22Rv1 (cell line): ENCODE data around the gene ZBTB21.

Source experiments
- ZFX ChIP-seq: fragments of 450-650 bp; IDR thresholded peaks from 2 replicates; pipeline ENCODE4 v1.6.1; 2017; ENCODE audit warnings: antibody characterized with exemption, borderline replicate concordance
- TF ChIP-seq, protein P1 (sequence below): fragments of 450-650 bp; IDR thresholded peaks from 2 replicates; pipeline ENCODE4 v1.5.1; 2017; ENCODE audit warnings: mild to moderate bottlenecking

DNA sequence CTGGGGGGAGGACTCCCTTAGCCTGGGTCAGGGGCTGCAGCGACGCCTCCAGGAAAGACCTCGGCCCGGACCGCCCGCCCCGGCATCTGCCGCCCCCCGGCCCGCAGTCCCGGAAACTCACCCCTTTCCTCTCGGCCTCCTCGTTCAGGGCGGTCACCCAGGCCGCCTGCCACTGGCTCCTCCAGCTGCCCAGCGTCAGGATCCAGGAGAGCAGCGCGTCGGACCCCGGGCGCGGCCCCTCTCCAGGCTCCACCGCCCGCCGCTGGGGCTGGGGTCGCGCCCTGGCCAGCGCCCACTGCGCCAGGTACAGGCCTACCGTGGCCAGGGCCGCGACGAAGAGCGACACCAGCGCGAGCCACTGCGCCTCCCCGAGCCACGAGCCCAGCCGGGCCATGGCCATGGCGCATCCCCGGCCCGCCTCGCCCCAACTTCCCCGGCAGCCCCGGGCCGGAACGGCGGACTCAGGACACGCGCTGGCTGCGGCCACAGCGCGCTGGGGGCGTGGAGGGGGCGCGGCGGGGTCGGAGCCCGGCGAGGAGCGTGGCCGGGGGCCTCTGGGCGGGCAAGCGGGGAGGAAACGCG is 56.8 kb downstream of the ZBTB21 start:
- TF ChIP-seq, protein P1, sequence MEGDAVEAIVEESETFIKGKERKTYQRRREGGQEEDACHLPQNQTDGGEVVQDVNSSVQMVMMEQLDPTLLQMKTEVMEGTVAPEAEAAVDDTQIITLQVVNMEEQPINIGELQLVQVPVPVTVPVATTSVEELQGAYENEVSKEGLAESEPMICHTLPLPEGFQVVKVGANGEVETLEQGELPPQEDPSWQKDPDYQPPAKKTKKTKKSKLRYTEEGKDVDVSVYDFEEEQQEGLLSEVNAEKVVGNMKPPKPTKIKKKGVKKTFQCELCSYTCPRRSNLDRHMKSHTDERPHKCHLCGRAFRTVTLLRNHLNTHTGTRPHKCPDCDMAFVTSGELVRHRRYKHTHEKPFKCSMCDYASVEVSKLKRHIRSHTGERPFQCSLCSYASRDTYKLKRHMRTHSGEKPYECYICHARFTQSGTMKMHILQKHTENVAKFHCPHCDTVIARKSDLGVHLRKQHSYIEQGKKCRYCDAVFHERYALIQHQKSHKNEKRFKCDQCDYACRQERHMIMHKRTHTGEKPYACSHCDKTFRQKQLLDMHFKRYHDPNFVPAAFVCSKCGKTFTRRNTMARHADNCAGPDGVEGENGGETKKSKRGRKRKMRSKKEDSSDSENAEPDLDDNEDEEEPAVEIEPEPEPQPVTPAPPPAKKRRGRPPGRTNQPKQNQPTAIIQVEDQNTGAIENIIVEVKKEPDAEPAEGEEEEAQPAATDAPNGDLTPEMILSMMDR = no peak
- no peak for TF ChIP-seq ZFX
